IPS DF 4.7 (cell line): ENCODE data around the gene TEC.

ENCODE experiments used
- DNase-seq: peaks from one replicate; pipeline ENCODE4 v3.0.0-alpha.2; 2013; ENCODE audit warnings: low spot score; ENCODE audit errors: extremely low read depth

Gene TEC

DNA sequence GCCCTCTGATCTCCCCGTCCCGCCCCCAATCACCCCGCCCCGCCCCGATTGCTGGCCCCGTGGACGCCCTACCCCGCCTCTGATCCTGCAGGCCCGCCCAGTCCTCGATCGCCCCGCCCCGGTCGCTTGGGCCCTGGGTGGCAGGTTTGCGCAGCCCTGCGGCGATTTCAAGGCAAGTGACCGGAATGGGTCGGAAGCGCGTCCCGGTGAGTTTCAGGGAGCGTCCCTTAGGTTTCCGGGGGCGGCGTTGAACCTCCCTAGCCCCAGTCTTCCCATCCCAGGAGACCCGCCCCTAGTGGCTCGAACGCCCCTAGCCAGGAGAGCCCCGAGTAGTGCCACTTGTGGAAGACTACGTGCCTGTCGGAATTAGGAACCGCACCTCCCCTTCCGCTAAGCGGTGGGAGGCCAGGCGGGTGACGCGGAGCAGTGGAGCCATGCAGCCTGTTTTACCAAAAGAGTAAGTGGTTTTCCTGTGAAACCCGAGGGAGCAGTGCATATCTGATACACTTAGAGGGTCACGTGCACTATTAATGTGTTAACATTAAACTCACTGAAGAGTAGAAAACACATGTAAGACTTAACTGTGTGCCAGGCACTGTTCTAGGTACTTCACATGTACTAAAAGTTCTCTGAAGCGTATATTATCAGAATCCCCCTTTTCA lies 354 bp upstream of the TEC start:
- DNase-seq, result no peak

- no peak for DNase-seq
Measured at GRCh38 chr4:48267574-48267973, 2.1 kb downstream of the TEC start.

GRCh38 chr4:48266781-48267180 lies 2.9 kb downstream of the TEC start:
- DNase-seq, result no peak

DNA sequence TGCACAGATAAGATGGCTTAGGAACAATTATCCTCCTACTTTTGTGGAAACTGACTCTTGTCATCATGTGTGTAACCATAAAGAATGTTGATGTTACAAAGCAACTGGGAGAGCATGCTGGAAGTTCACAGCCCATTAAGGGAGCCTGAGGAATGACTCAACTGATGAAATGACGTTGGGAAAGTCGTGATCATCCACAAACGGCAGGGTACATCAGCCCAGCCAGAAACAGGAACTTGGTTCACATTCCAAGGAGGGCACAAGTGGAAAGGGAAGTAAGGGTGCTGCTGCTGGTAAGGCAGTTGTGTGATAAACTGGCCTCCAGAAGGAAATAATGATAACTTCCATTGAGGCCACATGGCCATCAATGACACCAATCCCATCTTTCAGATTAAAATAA lies 6.7 kb downstream of the TEC start:
- DNase-seq, result no peak

DNA sequence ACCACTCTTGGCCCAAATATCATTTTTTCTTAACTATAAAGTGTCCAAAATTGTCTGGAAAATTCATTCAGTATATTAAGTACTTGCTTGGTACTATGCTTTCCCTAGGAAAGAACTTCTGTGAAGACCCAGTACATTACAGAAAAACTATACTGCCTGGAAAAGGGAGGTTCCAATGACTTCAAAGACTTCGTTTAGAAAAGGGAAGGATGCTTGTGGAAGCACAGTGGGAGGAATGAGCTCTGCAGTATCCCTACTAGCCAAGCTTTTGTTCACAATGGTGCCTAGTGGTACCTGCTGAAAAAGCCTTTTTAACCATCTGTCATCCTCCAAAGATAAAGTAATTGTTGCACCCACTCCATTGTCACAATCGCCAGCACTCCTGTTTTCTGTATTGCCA lies 7.2 kb downstream of the TEC start:
- no peak for DNase-seq

GRCh38 chr4:48261281-48261680 lies 8.4 kb downstream of the TEC start:
- no peak for DNase-seq

DNA sequence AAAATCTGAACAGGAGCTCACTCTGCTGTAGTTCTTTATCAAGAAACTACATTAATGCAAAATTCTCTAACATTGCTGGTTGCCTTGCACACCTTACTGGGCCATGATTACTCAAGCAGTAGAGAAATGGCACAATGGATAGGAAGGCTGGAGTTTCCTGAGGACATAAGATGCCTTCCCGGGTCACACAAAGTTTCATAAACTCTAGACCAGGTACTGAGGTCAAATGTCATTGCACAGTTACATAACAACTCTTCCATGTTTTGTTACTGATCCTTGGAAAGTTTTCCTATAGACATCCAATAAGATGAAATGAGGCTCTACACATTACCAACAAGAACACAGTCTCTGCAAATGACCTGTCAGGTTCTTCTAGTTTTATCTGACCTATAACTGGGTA lies 9.9 kb downstream of the TEC start:
- DNase-seq, result no peak

- no peak for DNase-seq
Measured at GRCh38 chr4:48258845-48259397, 10.7 kb downstream of the TEC start.

DNA sequence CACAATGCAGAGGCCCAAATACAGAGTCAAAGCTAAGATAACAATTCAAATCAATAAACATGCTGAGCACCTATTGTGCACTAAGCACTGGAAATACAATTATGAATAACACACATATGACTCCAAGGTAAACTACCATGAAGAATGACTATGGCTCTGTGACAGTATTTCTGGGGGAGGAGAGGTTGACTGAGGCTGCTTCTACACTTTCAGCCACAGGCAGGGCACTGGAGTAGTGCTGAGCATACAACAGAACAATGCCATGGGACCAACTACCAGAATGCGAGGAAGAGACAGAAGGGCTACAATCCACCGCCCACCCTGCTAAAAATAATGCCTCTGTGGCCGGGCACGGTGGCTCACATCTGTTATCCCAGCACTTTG lies 13.7 kb downstream of the TEC start:
- no peak for DNase-seq

GRCh38 chr4:48255072-48255958 lies 14.3 kb downstream of the TEC start:
- no peak for DNase-seq

GRCh38 chr4:48254381-48255071 lies 15.1 kb downstream of the TEC start:
- no peak for DNase-seq

DNA sequence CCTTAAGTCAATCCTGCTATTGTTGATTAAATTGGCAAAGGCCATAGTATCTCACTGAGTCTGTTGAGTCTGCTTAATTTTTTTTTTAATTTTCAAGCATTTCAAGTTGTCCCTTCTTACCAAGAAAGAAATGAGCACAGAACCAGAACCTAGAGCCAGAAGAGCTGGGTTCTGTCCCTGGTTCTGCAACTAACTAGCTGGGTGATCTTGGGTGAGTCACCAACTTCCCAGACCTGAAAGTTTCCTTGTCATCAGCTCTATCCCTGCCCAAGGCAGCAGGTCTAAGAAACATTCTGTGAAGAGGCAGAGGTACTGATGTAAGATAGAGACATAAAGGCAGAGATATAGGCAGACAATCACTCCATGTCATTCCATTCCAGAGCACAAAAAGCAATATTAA lies 17.3 kb downstream of the TEC start:
- no peak for DNase-seq

- DNase-seq, result no peak
Measured at GRCh38 chr4:48250980-48251379, 18.7 kb downstream of the TEC start.

- no peak for DNase-seq
Measured at GRCh38 chr4:48250343-48250742, 19.3 kb downstream of the TEC start.

DNA sequence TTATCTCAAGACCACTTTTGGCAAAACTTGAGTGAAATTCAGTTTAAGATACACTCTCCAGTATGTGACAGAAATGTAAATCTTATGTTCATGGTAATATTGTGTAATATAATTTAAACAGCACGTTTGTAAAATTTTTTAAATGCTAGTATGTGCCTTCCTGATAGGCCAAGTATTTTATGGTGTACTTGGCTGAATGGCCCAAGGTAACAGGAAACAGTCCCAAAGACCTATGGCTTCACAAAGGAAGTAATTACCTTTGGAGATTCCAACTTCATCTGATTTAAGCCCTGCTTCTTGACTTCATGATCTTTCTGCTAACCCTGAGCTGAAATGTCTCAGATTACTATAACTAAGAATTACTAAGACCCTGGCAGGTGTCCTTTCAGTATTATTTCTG lies 20.3 kb downstream of the TEC start:
- DNase-seq, result no peak

DNA sequence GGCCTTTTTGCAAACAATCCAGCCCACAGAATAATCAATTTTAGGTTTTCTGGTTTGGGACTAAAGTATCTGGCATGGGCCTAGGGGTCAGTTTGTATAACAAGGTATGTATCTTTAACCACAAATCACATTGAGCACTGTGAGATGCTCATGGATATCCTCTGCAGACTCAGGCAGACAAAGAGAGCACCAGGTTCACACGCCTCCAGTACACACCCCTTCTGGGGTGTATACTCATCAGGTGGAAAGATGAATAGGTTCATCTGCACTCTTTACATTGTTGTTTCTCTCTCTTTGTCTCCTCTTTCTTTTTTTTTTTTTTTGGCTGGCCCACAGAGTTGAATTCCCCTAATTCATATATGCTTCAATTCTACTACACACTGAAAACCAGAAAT lies 21.1 kb downstream of the TEC start:
- DNase-seq, result no peak

GRCh38 chr4:48247878-48248558 lies 21.6 kb downstream of the TEC start:
- no peak for DNase-seq

DNA sequence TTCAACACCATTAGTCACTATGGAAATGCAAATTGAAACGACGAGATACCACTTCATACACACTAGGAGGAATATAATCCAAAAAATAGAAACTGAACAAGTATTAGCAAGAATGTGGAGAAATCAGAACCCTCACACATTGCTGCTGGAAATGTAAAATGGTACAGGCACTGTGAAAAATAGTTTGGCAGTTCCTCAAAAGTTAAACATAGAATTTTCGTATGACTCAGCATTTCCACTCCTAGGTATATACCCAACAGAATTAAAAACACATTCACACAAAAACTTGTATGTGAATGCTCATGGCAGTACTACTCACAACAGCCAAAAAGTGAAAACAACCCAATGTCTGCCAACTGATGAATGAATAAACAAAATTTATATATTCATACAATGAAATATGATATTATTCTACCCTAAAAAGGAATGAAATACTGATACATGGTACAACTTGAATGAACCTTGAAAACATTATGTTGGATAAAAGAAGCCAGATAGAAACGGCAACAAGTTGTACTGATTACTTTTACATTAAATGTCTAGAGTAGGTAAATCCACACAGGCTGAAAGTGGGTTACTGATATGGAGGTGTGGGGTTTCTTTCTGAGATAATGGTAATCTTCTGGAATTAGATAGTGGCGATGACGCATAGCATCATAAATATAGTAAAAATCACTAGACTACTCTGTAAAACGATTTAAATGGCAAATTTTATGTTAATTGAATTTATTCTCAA lies 22.3 kb downstream of the TEC start:
- DNase-seq, result no peak

GRCh38 chr4:48244665-48245064 lies 25.0 kb downstream of the TEC start:
- no peak for DNase-seq

DNA sequence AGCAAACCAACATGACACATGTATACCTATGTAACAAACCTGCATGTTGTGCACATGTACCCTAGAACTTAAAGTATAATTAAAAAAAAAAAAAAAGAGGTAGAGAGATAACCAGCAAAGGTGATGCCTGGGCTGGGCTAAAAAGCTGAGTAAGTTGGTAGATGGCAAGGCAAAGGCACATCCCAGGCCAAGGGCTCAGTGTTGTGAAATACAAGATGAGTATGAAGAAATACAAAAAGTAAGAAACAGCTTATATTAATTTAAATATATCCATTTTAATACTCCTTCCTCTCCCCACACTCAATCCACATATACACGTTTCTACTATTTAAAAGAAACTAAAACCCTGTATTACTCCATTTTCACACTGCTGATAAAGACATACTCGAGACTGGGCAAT lies 25.8 kb downstream of the TEC start:
- DNase-seq, result no peak

- DNase-seq, result no peak
Measured at GRCh38 chr4:48243429-48243828, 26.2 kb downstream of the TEC start.
